GM18870 (cell line): ENCODE measurements around the gene SSNA1.

ENCODE experiments used
- ATAC-seq: cut with Tn5 transposase; IDR thresholded peaks from one replicate; pipeline ENCODE4 v1.9.1; 2021; ENCODE audit warnings: moderate library complexity; ENCODE audit not compliant: unreplicated experiment

The SSNA1 gene

DNA sequence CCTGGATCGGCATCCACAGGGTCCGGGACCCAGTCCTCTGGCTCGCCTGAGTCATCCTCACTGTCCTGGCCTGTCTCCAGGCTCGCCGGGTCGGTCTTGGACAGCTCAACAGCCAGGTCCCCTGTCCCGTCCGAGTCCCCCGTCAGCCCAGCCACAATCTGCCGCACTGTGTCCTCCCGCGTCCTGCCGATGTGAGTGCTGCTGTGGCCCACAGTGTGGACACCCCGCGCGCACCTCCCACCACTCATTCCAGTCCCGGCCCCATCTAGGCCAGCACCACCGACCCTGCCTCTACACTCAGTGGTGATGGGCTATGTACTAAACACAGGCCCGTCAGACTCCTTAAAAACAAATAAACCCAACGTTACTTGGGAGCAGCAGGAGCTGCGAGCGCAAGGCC lies 6.8 kb upstream of the SSNA1 start:
- ATAC-seq: no peak

DNA sequence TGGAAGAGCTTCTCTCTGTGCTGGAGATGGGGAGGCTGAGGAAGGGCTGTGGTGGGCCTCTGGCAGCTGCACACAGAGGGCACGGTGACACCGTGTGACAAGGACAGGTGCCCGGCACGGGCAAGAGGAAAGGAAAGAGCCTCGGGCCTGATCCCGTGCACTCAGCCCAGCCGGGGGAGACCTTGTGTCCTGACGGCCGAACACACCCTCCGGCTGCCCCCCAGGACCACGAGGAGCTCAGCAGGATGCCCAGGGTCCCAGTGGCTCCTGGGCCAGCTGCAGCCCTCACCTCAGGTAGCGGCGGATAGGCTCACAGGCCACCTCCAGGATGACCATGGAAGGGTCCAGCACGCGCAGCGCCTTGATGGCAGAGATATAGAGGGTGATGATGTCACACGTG lies 5.6 kb upstream of the SSNA1 start:
- no peak for ATAC-seq

DNA sequence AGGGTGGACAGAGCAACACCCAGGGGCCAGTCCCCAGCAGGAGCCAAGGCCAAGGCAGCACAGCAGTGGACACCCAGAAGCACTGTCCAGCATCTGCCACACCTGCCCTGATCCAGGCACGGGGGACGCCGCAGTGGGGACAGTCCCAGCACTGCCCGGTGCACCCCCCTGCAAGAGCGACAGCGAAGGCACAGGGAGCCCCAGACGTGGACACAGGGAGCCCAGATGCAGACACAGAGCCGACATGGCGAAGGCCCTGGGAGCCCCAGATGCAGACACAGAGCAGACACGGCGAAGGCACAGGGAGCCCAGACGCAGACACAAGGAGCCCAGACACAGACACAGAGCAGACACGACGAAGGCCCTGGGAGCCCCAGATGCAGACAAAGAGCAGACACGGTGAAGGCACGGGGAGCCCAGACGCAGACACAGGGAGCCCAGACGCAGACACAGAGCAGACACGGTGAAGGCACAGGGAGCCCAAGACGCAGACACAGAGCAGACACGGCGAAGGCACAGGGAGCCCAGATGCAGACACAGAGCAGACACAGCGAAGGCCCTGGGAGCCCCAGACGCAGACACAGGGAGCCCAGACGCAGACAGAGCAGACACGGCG lies 4.4 kb upstream of the SSNA1 start:
- no peak for ATAC-seq

DNA sequence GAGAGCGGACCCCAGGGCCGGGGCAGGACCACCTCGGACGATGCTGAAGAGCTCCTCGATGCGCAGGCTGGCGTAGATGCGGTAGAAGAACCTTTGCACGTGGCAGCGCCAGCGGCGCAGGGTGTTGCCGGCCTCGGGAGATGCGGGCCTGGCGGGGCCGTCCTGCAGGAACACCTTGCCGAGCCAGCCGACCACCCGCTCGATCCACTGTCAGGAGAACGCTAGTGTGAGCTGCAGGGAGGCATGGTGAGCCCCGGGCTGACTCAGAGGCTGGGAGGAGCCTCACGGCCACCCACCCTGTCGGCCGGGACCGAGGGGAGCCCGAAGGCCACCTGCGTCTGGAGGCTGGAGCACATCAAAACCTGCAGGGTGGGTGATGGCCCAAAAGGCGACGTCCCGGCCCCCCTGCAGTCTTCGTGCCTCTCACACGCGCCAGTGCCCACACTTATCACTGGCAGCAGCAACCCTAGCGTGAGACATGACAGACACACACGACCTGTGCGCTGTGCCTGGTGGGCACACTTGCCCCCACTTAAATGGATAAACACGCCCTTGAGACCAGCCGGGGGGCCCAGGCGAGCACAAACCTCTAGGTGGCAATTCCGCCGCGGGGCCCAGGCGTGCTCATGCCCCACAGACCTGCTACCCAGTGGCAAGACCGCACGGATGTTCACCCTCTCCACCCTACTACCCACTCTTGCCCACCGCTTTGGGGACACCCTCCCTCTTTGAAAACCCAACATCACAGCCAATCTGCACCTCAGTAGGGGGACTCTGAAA lies 3.4 kb upstream of the SSNA1 start:
- no peak for ATAC-seq

DNA sequence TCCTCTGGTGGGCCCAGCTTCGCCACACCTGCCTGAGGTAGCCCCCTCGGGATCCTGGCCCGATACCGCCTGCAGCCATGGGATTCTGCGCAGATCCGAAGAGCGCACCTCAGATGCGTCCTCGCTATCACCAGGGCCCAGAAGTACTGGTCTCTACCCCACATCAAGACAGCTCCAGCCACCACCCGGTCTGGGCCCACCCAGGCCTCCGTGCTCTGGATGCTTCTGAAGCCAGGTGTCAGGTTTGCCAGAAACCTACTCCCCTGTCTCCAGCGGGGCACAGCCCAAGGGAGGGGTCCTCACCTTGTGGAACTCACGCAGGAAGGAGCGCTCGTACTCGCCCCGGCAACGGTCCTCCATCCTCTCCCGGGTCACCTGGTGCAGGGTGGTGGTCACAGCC lies 2.6 kb upstream of the SSNA1 start:
- ATAC-seq: no peak

DNA sequence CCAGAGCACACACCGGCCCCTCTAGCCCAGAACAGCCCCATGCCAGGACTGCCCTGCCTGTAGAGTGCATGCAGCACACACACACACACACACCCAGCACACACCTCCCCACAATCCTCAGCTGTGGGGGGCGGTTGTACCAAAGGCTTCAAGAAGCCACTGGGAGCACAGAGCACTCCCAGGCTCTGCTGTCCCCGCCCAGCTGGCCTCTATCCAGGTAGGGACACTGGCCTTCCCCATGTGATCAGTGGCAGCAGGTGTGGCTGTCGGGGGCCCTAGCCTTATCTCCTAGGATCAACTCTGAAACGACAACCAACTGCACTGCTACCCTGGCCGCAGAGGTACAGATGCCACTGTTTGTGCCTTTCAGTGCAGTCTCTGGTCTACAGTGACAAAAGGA lies 2.1 kb upstream of the SSNA1 start:
- no peak for ATAC-seq

DNA sequence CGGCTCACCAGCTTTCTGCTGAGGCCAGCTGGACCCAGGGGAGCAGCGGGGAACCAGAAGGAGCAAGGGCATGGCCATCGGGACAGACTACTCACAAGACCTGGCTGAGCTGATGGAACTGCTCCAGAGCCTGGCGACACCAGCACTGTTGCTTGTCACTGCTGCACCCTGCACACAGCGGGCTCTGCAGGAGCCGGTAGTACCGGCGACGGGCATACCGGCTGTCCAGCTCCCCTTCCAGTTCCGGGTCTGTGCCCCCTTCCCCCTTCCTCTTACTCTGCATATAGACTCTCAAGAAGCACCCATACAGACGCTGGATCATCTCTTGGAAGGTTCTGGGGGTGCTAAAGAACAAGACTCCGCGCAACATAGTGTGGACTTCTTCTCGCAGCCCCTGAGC lies 1.1 kb upstream of the SSNA1 start:
- no peak for ATAC-seq

DNA sequence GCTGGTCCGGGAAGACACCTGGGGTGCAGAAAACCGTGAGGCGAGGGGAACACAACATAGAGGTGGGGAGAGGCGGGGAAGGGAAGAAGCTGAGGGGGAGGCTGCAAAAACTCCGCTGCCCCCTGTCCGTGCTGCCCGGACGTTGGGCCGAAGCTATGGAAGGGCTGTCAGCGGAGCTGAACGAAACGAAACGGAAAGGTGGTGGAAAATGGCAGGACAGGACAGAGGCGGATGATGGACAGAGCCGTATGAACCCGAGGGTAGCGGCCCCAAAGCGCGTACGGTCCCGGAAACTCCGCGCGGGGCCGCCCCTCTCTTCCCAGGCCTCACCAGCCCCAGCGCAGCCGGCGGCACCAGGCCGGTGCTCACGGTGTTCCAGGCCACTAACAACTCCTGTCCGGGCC lies 388 bp upstream of the SSNA1 start:
- ATAC-seq: no peak

DNA sequence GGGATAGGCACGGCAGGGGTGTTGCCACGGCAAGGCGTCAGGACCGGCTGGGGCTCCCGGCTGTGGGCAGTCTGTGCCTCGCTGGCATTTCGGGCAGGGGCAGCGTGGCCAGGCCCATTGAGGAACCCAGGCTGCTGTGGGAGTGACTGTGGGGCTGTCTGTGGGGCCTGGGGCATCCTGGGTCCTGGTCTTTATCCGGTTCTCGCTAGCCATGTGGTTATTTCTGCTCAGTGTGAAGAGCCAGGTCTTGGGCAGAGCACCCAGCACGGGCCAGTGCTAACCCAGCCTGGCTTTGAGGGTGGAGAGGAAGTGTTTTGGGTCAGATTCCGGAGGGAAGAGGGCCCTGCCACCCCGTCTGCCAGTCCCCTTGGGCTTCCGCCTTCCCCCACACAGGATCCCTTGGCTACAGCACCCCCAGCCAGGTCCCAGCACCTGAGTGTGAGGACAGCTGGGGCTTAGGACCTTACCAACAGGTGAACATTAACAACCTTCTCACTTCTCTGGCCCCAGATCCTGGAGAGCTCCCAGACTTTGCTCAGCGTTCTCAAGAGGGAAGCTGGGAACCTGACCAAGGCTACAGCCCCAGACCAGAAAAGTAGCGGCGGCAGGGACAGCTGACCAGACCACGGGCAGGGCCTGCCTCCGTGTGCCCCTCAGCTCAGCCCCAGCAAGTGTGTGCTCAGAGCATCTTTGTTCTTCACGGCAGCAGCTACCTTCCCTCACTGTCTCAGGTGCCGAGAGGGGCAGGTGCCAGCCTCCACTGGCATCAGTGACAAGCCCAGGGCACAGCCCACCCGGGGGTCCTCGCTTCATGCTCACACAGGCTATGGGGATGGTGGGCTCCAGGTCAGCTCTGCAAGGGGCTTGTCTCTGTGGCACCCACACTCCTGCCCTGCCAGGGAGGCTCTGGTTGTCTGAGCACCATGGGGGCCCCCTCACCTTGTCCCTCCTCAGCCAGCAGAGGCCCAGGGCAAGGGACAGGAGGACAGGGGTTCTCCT lies 1.1 kb downstream of the SSNA1 start:
- ATAC-seq: no peak

DNA sequence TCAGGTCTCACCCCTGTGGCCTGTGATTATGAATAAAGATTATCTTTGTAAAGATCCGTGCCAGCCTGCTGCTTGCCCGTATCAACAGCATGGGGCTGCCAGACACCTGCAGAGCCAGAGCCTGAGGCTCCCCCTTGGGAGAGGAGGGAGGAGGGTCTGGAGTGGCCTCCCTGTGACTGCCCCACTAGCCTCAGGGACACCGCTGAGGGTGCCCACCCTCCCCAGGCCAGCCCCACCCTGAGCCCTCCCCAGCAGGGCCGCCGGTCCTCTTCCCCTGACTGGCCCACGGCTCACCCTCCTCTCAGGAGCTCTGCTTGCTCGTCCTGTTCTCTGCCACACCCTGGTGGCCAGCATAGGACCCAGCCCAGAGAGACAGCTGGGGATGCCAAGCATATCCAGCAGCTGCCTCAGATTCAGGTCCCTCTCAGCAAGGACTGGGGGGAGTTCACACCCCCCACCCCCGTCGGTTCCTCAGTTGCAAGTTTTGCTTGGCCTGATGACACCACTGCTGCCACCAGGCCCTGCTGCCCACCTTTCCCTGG lies 1.9 kb downstream of the SSNA1 start:
- ATAC-seq: no peak

DNA sequence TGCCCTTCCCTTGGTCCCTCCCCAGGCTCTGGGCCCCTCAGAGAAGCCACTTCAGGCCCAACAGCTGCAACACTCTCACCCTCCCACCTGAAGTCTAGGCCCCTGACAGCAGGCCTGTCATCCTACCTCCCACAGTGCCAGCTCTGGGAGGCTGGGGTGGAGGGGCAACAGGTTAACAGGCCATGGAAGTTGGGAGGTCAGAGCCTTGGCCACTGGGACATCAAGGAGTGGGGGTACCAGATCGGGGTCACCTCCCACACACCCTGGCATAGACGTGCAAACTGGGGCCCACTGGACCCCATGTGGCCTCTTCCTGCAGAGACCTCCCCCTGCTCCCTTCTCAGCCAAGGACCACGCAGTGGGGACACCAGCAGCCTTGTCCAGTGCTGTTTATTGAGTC lies 2.8 kb downstream of the SSNA1 start:
- ATAC-seq: no peak

DNA sequence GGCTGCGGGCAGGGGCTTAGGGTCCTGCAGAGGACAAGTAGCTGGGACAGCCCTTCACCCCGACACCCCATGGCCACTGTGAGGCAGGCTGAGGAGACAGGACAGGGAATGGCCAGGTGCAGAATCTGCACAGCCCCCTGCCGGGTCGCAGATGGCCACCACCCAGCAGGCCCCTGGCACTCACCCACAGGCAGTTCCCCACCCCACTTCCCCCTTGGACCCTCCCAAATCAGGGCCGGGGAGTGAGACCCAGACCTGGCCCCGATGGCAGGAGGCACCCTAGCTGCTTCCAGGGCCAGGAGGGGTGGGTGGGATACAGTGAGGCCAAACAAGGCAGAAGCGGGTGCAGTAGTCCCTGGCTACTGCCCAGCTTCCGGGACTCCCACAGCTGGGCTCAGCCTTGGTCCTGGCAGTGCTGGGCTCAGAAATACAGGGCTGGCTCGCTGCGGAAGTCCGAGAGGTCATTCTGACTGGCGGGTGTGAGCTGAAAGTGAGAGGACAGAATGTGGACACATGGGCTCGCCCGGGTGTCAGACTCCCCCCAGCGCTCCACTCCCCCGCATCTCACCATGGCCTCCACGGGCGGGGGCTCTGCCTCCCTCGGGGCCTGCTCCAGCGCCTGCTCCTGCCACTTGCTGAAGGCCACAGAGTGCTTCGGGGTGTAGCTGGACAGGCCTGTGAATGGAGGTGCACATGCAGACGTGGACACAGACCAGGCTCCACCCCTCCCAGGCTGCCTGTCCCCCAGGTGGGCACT lies 3.4 kb downstream of the SSNA1 start:
- no peak for ATAC-seq

DNA sequence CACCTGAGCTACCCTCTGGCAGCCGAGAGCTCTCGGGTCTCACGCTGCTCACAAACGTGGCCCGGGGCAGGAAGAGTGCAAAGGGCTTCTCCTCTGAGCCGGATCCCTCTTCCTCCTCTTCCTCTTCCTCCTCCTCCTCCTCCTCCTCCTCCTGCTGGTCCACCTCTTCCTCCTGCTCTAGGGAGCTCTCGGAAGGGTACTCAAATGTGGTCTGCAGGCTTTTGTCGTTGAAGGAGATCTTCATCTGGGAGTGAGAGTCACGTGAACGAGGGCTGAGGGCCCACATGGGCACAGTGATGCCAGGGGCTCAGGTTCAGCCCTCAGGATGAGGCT lies 3.9 kb downstream of the SSNA1 start:
- ATAC-seq: no peak

DNA sequence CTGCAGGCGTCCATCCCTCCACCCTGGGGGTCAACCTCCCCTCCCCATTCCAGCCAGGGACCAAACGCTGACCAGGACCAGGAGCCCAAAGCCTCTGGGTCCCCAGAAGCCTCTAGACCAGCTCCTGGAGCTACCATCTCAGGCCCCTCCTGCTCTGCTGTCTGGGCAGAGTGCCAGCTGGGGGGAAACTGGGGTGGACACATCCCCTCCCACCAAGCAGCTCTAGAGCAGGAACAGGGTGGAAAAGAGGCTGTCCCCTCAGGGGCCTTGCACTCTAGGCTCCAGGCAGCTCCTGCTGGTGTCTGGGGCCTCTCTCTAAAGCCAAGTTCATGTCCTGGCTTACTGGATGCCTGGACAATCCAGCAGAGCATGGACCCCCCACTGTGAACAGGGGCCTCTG lies 4.4 kb downstream of the SSNA1 start:
- no peak for ATAC-seq

DNA sequence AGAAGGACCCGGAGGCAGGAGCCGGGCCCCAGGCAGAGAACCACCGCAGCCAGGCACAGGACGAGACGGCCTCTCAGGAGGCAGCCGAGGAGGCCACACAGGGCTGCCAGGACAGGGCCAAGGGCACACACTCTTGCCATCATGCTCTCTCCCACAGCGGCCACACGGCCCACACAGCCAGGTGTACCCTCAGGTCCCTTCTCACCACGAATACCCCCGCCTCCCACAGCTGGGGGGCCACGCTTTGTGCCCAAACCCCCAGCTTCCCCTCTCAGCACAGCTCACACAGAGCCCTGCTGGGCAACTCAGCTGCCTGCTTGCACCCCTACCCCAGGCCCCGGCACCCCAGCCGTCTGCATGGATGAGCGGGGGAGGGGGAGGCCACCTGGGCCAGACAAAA lies 5.3 kb downstream of the SSNA1 start:
- no peak for ATAC-seq

DNA sequence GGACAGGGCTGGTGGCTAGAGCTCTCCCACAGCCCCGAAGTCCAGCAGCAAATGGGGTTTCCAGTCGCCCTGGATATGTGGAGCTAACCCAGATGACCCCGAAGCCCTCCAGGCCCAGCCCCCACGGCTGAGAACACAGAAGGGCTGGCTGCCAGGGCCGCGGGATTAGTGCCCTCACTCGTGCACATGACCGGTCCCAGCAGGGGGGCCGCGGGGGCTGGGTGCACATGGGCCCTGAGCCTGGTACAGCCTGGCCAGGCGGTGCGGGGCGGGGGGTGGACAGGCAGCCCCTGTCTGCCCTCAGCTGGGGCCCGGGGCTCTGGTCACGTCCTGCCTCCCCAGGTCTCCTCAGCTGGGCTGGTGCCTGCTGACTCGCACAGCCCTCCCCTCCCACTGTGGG lies 5.9 kb downstream of the SSNA1 start:
- no peak for ATAC-seq

DNA sequence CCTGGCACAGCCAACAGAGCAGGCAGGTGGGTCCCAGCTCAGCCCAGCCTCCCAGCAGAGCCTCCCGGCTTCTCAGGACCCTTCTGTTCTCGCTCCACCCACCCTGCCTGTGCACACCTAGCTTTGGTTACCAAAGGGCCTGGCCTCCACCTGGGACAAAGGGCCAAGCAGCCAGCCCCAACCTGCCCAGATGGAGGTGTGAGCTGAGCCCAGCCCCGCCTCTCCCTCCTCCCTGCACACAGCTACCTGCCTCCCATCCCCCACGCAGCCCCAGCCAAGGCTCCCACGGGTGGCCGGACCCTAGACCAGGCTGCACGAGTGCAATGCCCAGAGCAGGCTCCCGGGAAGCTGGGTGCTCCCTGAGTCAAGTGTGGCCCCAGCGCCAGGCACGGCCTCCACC lies 6.4 kb downstream of the SSNA1 start:
- ATAC-seq: no peak

DNA sequence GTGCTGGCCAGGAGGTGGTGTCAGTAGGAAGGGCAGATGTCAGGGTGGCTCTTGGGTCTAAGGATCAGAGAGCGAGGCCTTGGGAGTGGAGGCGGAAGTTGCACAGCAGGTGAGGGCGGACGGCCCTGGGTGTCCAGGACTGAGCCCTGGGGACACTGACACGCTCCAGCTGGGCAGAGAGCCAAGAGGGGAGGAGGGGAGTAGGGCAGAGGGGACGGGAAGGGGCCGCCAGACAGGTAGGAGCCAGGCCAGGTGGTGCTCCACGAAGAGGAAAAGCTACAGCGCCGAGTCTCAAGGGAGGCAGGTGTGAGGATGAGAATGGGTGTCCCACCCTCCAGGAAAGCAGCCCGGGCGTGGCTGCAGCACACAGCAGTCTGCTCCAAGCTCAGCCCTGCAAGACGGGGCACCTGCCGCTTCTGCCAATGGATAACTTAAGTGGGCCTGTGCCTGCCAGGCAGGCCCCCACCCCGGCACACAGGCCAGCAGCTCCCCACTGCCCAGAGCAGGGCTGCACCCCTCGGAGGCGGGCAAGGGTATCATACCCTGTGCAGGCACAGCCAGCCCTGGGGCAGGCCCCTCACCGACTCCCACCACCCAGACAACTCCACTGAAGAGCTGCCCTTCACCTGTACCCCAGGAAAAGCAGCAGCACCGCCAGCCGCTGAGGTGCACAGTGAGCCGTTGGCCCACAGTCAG lies 7.2 kb downstream of the SSNA1 start:
- no peak for ATAC-seq

DNA sequence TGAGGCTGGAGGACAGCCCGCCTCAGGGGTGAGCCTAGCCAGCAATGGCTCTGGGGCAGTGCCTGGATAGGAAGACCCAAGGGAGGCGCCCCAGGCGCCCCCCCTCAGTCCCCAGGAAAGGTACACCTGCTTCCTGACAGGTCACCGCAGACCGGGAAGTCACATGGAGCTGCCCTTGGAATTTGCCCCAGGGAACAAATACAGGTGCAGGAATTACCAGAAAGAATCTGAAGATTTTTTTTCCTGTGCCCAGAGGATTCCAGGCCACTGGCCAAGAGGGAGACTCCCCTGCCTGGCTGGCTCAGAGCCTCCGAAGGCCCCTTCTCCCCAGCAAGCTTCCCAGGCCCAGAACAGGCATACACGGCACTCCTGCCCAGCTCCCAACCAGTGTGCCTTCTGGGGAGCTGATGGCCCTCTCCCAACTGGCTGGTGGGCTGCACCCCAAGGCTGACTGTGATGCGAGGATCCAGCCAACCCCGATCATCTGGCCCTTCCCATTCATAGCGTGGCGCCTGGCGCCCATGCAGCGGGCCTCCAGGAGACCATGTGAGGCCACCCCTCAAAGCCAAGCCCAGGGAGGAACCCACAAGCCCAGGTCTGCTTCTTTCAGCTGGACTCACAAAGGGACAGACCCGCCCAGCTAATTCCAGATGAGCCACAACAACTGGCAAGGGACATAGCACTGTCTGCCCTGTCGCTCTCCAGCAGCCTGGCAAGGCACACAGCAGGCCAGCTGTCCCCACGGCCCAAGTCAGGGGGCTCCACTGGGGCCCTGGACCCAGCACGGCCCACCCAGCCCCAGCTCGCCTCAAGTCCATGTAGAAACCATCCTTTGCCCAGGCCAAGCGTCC lies 9.8 kb downstream of the SSNA1 start:
- no peak for ATAC-seq
